ENCODE measurements around the gene STK39. TPM values are rescaled to one million over a fixed set of nuclear protein-coding genes. Genes with fewer than 3 reads are reported as not detected.

The STK39 gene
- polyA plus RNA-seq, 1 donor (not counting 4 experiments of a cell fraction or from before 2014, with no cell fraction given) = 20.7 TPM

GRCh38 chr2:168097431-168097830, 150.0 kb downstream of the STK39 start:
- Histone ChIP-seq H4K20me1 (ENCODE audit: control insufficient read depth, extremely low read depth, insufficient read depth, low read length) (no peaks in the 10 kb centered on the region), H3K4me2 (ENCODE audit: control insufficient read depth, extremely low read depth, insufficient read depth, low read depth, low read length) (peak overlapping the region; percentile 49), H3K9me1 (ENCODE audit: control insufficient read depth, extremely low read depth, insufficient read depth, low read length) (no peaks in the 10 kb centered on the region), H3K36me3 (ENCODE audit: control insufficient read depth in 2 of 2, extremely low read depth in 1 of 2, insufficient read depth in 2 of 2, low read length in 2 of 2) (no peaks in the 10 kb centered on the region), H3K79me2 (ENCODE audit: control insufficient read depth, insufficient read depth, low read length) (no peaks in the 10 kb centered on the region), H3K9me3 (ENCODE audit: control insufficient read depth, low read depth, low read length) (no peaks in the 10 kb centered on the region), H2AFZ (ENCODE audit: control insufficient read depth, low read length) (no peak overlapping the region), H3K27ac (ENCODE audit: control insufficient read depth, insufficient read depth, low read length) (peak overlapping the region; percentile 43), H3K4me1 (ENCODE audit: control insufficient read depth, extremely low read depth, insufficient read depth, low read length) (peaks cover 8% of the 10 kb centered on the region), H3K27me3 (ENCODE audit: control insufficient read depth, extremely low read depth, insufficient read depth, low read length) (no peaks in the 10 kb centered on the region), H3K4me3 (ENCODE audit: control insufficient read depth in 2 of 3, extremely low read depth in 1 of 3, insufficient read depth in 2 of 3, low read depth in 1 of 3, low read length in 3 of 3) (no peak overlapping the region), H3K9ac (ENCODE audit: control insufficient read depth, extremely low read depth, insufficient read depth, low read length) (no peak overlapping the region)
- peak; percentile 96 for FAIRE-seq
- DNase-seq (ENCODE audit: low read depth, low spot score) = peak; percentile 96
- TF ChIP-seq CTCF (optimal IDR thresholded peaks at IDR 0.05 in 1 of 3, IDR thresholded peaks at IDR 0.05 in 1 of 3, conservative IDR thresholded peaks at IDR 0.05 in 1 of 3; ENCODE audit: extremely low read depth in 1 of 3, insufficient read depth in 2 of 3, low read length in 3 of 3) (no peak), EZH2 (IDR thresholded peaks at IDR 0.05; ENCODE audit: low read length) (no peak)
- dilution Hi-C loops (cut with MboI; ENCODE audit: extremely low pct_ligation_motif_present, low sequenced_read_pairs) = no loop called here

GRCh38 chr2:168096158-168096557, 151.2 kb downstream of the STK39 start:
- Histone ChIP-seq H3K79me2 (ENCODE audit: control insufficient read depth, insufficient read depth, low read length) (no peaks in the 10 kb centered on the region), H3K9me3 (ENCODE audit: control insufficient read depth, low read depth, low read length) (no peaks in the 10 kb centered on the region), H4K20me1 (ENCODE audit: control insufficient read depth, extremely low read depth, insufficient read depth, low read length) (no peaks in the 10 kb centered on the region), H3K27ac (ENCODE audit: control insufficient read depth, insufficient read depth, low read length) (no peak overlapping the region), H3K4me3 (ENCODE audit: control insufficient read depth in 2 of 3, extremely low read depth in 1 of 3, insufficient read depth in 2 of 3, low read depth in 1 of 3, low read length in 3 of 3) (no peak overlapping the region), H3K27me3 (ENCODE audit: control insufficient read depth, extremely low read depth, insufficient read depth, low read length) (no peaks in the 10 kb centered on the region), H3K9me1 (ENCODE audit: control insufficient read depth, extremely low read depth, insufficient read depth, low read length) (no peaks in the 10 kb centered on the region), H3K9ac (ENCODE audit: control insufficient read depth, extremely low read depth, insufficient read depth, low read length) (no peak overlapping the region), H3K4me2 (ENCODE audit: control insufficient read depth, extremely low read depth, insufficient read depth, low read depth, low read length) (no peak overlapping the region), H3K36me3 (ENCODE audit: control insufficient read depth in 2 of 2, extremely low read depth in 1 of 2, insufficient read depth in 2 of 2, low read length in 2 of 2) (no peaks in the 10 kb centered on the region), H3K4me1 (ENCODE audit: control insufficient read depth, extremely low read depth, insufficient read depth, low read length) (peaks cover 8% of the 10 kb centered on the region), H2AFZ (ENCODE audit: control insufficient read depth, low read length) (no peak overlapping the region)
- TF ChIP-seq EZH2 (IDR thresholded peaks at IDR 0.05; ENCODE audit: low read length) = no peak
- TF ChIP-seq CTCF (optimal IDR thresholded peaks at IDR 0.05 in 1 of 3, IDR thresholded peaks at IDR 0.05 in 1 of 3, conservative IDR thresholded peaks at IDR 0.05 in 1 of 3; ENCODE audit: extremely low read depth in 1 of 3, insufficient read depth in 2 of 3, low read length in 3 of 3) = peak in 1 of 3 experiments; percentile 2
- FAIRE-seq (no peak), DNase-seq (ENCODE audit: low read depth, low spot score) (no peak)
- dilution Hi-C loops (cut with MboI; ENCODE audit: extremely low pct_ligation_motif_present, low sequenced_read_pairs) = no loop called here
